Measurements from ENCODE around the gene FBXO9. TPM values are rescaled to one million over a fixed set of nuclear protein-coding genes. Genes with fewer than 3 reads are reported as not detected.

FBXO9 gene
- total and polyA plus RNA-seq, 4 donors: 36.8 to 79.1 (median 51.2) TPM

DNA sequence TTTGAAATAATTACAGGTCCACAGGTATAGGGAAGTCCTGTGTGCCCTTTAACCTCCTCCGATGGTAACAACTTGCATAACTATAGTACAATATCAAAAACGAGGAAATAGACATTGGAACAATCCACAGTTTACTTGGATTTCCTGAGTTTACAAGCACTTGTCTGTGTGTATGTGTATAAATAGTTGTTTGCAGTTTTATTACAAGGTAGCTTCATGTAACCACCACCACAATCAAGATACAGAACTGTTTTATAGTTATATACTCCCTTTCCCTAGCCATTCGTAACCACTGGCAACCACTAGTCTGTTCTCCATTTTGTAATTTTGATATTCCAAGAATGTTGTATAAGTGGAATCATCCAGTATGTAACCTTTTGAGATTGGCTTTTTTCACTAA is 9.1 kb downstream of the FBXO9 start:
- Histone ChIP-seq H3K27me3 (ENCODE audit: control insufficient read depth in 4 of 4, insufficient read depth in 4 of 4, low read length in 3 of 4) (no peaks in the 10 kb centered on the region), H3K9ac (ENCODE audit: low read depth in 1 of 2, low read length in 2 of 2) (no peak overlapping the region), H3K4me1 (ENCODE audit: control insufficient read depth in 4 of 4, insufficient read depth in 4 of 4, low read length in 3 of 4) (no peaks in the 10 kb centered on the region), H3K36me3 (ENCODE audit: control insufficient read depth in 4 of 4, insufficient read depth in 3 of 4, low read depth in 1 of 4, low read length in 3 of 4) (peaks cover 6 to 43% (median 34%) of the 10 kb centered on the region in 4 donors), H3K9me3 (ENCODE audit: control insufficient read depth in 4 of 4, low read length in 3 of 4) (no peaks in the 10 kb centered on the region), H3K4me3 (ENCODE audit: low read depth in 1 of 3, low read length in 3 of 3) (no peak overlapping the region), H3K27ac (ENCODE audit: low read depth in 1 of 2, low read length in 2 of 2) (no peak overlapping the region)
- 79% methylated on average over 3 of the region's 3 CpGs for WGBS
- TF ChIP-seq, protein P1, sequence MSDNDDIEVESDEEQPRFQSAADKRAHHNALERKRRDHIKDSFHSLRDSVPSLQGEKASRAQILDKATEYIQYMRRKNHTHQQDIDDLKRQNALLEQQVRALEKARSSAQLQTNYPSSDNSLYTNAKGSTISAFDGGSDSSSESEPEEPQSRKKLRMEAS (IDR thresholded peaks at IDR 0.05): no peak
- TF ChIP-seq, protein P2, sequence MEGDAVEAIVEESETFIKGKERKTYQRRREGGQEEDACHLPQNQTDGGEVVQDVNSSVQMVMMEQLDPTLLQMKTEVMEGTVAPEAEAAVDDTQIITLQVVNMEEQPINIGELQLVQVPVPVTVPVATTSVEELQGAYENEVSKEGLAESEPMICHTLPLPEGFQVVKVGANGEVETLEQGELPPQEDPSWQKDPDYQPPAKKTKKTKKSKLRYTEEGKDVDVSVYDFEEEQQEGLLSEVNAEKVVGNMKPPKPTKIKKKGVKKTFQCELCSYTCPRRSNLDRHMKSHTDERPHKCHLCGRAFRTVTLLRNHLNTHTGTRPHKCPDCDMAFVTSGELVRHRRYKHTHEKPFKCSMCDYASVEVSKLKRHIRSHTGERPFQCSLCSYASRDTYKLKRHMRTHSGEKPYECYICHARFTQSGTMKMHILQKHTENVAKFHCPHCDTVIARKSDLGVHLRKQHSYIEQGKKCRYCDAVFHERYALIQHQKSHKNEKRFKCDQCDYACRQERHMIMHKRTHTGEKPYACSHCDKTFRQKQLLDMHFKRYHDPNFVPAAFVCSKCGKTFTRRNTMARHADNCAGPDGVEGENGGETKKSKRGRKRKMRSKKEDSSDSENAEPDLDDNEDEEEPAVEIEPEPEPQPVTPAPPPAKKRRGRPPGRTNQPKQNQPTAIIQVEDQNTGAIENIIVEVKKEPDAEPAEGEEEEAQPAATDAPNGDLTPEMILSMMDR (IDR thresholded peaks at IDR 0.05; ENCODE audit: low read depth, low read length, missing input control): no peak
- TF ChIP-seq REST (IDR thresholded peaks at IDR 0.05) (no peak), EGR1 (IDR thresholded peaks at IDR 0.05; ENCODE audit: low read depth in 2 of 2) (no peak), RXRA (IDR thresholded peaks at IDR 0.05) (no peak), SP1 (IDR thresholded peaks at IDR 0.05) (no peak), ATF3 (IDR thresholded peaks at IDR 0.05) (no peak), ZBTB33 (IDR thresholded peaks at IDR 0.05) (no peak), NR2F2 (IDR thresholded peaks at IDR 0.05) (no peak), HNF4A (conservative IDR thresholded peaks at IDR 0.05) (no peak), JUND (IDR thresholded peaks at IDR 0.05) (no peak), FOXA2 (IDR thresholded peaks at IDR 0.05) (no peak), HNF4G (IDR thresholded peaks at IDR 0.05) (no peak), GABPA (IDR thresholded peaks at IDR 0.05 in 1 of 2, conservative IDR thresholded peaks at IDR 0.05 in 1 of 2) (no peak), FOXA1 (IDR thresholded peaks at IDR 0.05) (no peak), TAF1 (conservative IDR thresholded peaks at IDR 0.05) (no peak), YY1 (IDR thresholded peaks at IDR 0.05) (no peak)
- DNase-seq (ENCODE audit: low spot score): no peak

DNA sequence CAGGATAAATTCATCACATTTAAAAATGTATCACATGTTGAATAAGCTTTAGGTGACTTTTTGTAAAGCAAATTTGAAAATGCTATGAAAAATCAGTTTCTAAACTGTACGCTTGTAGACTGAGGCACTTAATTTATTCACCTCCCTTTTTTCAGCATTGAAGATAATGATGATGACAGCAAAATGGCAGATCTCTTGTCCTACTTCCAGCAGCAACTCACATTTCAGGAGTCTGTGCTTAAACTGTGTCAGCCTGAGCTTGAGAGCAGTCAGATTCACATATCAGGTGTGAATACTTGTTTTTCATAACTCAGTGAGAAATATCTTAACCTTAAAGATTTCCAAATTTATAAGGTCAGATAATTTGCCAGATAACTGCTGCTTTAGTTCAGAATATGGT is 15.6 kb downstream of the FBXO9 start:
- 95% methylated on average over 1 of the region's 1 CpG for WGBS
- Histone ChIP-seq H3K9me3 (ENCODE audit: control insufficient read depth in 4 of 4, low read length in 3 of 4) (no peaks in the 10 kb centered on the region), H3K4me3 (ENCODE audit: low read depth in 1 of 3, low read length in 3 of 3) (no peak overlapping the region), H3K4me1 (ENCODE audit: control insufficient read depth in 4 of 4, insufficient read depth in 4 of 4, low read length in 3 of 4) (no peaks in the 10 kb centered on the region), H3K27ac (ENCODE audit: low read depth in 1 of 2, low read length in 2 of 2) (no peak overlapping the region), H3K9ac (ENCODE audit: low read depth in 1 of 2, low read length in 2 of 2) (no peak overlapping the region), H3K36me3 (ENCODE audit: control insufficient read depth in 4 of 4, insufficient read depth in 3 of 4, low read depth in 1 of 4, low read length in 3 of 4) (peaks cover 8 to 76% (median 65%) of the 10 kb centered on the region in 4 donors), H3K27me3 (ENCODE audit: control insufficient read depth in 4 of 4, insufficient read depth in 4 of 4, low read length in 3 of 4) (no peaks in the 10 kb centered on the region)
- no peak for DNase-seq (ENCODE audit: low spot score)
- TF ChIP-seq SP1 (IDR thresholded peaks at IDR 0.05): no peak
- TF ChIP-seq YY1 (IDR thresholded peaks at IDR 0.05): no peak
- TF ChIP-seq HNF4A (conservative IDR thresholded peaks at IDR 0.05): no peak
- no peak for TF ChIP-seq JUND (IDR thresholded peaks at IDR 0.05)
- no peak for TF ChIP-seq EGR1 (IDR thresholded peaks at IDR 0.05; ENCODE audit: low read depth in 2 of 2)
- no peak for TF ChIP-seq RAD21 (IDR thresholded peaks at IDR 0.05)
- TF ChIP-seq FOXA1 (IDR thresholded peaks at IDR 0.05): no peak
- TF ChIP-seq ATF3 (IDR thresholded peaks at IDR 0.05): no peak
- TF ChIP-seq, protein P1 (IDR thresholded peaks at IDR 0.05): no peak
- TF ChIP-seq ZBTB33 (IDR thresholded peaks at IDR 0.05): no peak
- no peak for TF ChIP-seq TAF1 (conservative IDR thresholded peaks at IDR 0.05)
- no peak for TF ChIP-seq FOXA2 (IDR thresholded peaks at IDR 0.05)
